ENCODE measurements around the gene LYRM4.

LYRM4 gene

GRCh38 chr6:5108536-5109150, 152.1 kb downstream of the LYRM4 start:
- TF ChIP-seq CTCF (IDR thresholded peaks at IDR 0.05) (no peak), ZFX (IDR thresholded peaks at IDR 0.05; ENCODE audit: borderline replicate concordance) (no peak)
- H3K27ac ChIP-seq, result no peak overlapping the region

GRCh38 chr6:5108068-5108467, 152.7 kb downstream of the LYRM4 start:
- H3K27ac ChIP-seq, result no peak overlapping the region
- TF ChIP-seq ZFX (IDR thresholded peaks at IDR 0.05; ENCODE audit: borderline replicate concordance) (no peak), CTCF (IDR thresholded peaks at IDR 0.05) (no peak)

- TF ChIP-seq ZFX (IDR thresholded peaks at IDR 0.05; ENCODE audit: borderline replicate concordance) (no peak), CTCF (IDR thresholded peaks at IDR 0.05) (no peak)
- no peak overlapping the region for H3K27ac ChIP-seq
Measured at GRCh38 chr6:5107341-5107740, 153.4 kb downstream of the LYRM4 start.

GRCh38 chr6:5105146-5105545, 155.6 kb downstream of the LYRM4 start:
- H3K27ac ChIP-seq, result no peak overlapping the region
- TF ChIP-seq CTCF (IDR thresholded peaks at IDR 0.05), result no peak
- no peak for TF ChIP-seq ZFX (IDR thresholded peaks at IDR 0.05; ENCODE audit: borderline replicate concordance)

GRCh38 chr6:5104667-5105066, 156.1 kb downstream of the LYRM4 start:
- TF ChIP-seq CTCF (IDR thresholded peaks at IDR 0.05), result no peak
- no peak for TF ChIP-seq ZFX (IDR thresholded peaks at IDR 0.05; ENCODE audit: borderline replicate concordance)
- no peak overlapping the region for H3K27ac ChIP-seq

- no peak overlapping the region for H3K27ac ChIP-seq
Measured at GRCh38 chr6:5103250-5103649, 157.5 kb downstream of the LYRM4 start.

GRCh38 chr6:5102267-5102970, 158.3 kb downstream of the LYRM4 start:
- no peak overlapping the region for H3K27ac ChIP-seq
- no peak for TF ChIP-seq ZFX (IDR thresholded peaks at IDR 0.05; ENCODE audit: borderline replicate concordance)
- TF ChIP-seq CTCF (IDR thresholded peaks at IDR 0.05), result no peak

More at GRCh38 chr6:5103250-5103649, 157.5 kb downstream of the LYRM4 start:
- no peak for TF ChIP-seq ZFX (IDR thresholded peaks at IDR 0.05; ENCODE audit: borderline replicate concordance)
